ENCODE results near the gene ZNF451. TPM values are rescaled to one million over a fixed set of nuclear protein-coding genes. Genes with fewer than 3 reads are reported as not detected.

ZNF451 gene
- total and polyA plus RNA-seq, 4 donors, result 5.5 to 108 (median 33.8) TPM

DNA sequence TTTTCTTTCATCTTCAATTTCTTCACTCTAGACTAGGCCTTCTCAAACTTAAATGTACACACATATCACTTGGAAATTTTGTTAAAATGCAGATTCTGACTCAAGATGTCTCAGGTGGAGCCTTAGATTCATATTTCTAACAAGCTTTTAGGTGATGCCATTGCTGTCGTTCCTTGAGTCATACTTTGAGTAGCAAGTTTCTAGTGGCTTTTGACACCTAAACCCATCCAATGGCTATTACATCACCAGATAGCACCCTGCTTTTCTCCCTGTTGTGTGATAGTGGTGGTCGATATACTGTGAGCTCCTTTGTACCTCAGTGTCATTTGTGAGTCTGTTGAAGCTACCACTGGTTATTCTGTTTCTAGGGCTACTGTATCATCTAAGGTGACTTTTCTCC, 47.4 kb downstream of the ZNF451 start:
- Histone ChIP-seq H3K36me3 (ENCODE audit: control insufficient read depth in 4 of 4, insufficient read depth in 3 of 4, low read depth in 1 of 4, low read length in 3 of 4) (peaks cover 0 to 22% (median 17%) of the 10 kb centered on the region in 4 donors), H3K27me3 (ENCODE audit: control insufficient read depth in 4 of 4, insufficient read depth in 4 of 4, low read length in 3 of 4) (no peaks in the 10 kb centered on the region), H3K9ac (ENCODE audit: low read depth in 1 of 2, low read length in 2 of 2) (no peak overlapping the region), H3K9me3 (ENCODE audit: control insufficient read depth in 4 of 4, low read length in 3 of 4) (no peaks in the 10 kb centered on the region), H3K4me1 (ENCODE audit: control insufficient read depth in 4 of 4, insufficient read depth in 4 of 4, low read length in 3 of 4) (no peaks in the 10 kb centered on the region), H3K27ac (ENCODE audit: low read depth in 1 of 2, low read length in 2 of 2) (no peak overlapping the region), H3K4me3 (ENCODE audit: low read depth in 1 of 3, low read length in 3 of 3) (no peak overlapping the region)
- 95% methylated on average over 2 of the region's 2 CpGs for WGBS
- no peak for DNase-seq (ENCODE audit: low spot score)
- TF ChIP-seq, protein P1, sequence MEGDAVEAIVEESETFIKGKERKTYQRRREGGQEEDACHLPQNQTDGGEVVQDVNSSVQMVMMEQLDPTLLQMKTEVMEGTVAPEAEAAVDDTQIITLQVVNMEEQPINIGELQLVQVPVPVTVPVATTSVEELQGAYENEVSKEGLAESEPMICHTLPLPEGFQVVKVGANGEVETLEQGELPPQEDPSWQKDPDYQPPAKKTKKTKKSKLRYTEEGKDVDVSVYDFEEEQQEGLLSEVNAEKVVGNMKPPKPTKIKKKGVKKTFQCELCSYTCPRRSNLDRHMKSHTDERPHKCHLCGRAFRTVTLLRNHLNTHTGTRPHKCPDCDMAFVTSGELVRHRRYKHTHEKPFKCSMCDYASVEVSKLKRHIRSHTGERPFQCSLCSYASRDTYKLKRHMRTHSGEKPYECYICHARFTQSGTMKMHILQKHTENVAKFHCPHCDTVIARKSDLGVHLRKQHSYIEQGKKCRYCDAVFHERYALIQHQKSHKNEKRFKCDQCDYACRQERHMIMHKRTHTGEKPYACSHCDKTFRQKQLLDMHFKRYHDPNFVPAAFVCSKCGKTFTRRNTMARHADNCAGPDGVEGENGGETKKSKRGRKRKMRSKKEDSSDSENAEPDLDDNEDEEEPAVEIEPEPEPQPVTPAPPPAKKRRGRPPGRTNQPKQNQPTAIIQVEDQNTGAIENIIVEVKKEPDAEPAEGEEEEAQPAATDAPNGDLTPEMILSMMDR (IDR thresholded peaks at IDR 0.05; ENCODE audit: low read depth, low read length, missing input control), result no peak

DNA sequence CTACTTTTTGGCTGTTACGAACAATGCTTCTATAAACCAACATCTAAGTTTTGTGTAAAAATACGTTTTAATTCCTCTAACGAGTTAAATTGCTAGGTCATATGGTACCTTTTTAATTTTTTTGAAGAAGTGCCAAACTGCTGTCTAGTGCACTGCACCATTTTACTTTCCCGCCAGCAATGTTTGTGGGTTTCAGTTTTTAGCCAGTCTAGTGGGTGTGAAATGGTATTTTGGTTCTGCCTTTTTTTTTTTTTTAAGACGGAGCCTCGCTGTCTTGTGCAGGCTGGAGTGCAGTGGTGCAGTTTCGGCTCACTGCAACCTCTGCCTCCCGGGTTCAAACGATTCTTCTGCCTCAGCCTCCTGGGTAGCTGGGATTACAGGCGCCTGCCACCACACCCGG, 48.0 kb downstream of the ZNF451 start:
- H3K4me1 ChIP-seq (ENCODE audit: control insufficient read depth in 4 of 4, insufficient read depth in 4 of 4, low read length in 3 of 4), result no peaks in the 10 kb centered on the region
- WGBS, result 96% methylated on average over 11 of the region's 11 CpGs
- no peak overlapping the region for H3K9ac ChIP-seq (ENCODE audit: low read depth in 1 of 2, low read length in 2 of 2)
- peaks cover 0 to 22% (median 20%) of the 10 kb centered on the region in 4 donors for H3K36me3 ChIP-seq (ENCODE audit: control insufficient read depth in 4 of 4, insufficient read depth in 3 of 4, low read depth in 1 of 4, low read length in 3 of 4)
- no peak for DNase-seq (ENCODE audit: low spot score)
- no peak overlapping the region for H3K4me3 ChIP-seq (ENCODE audit: low read depth in 1 of 3, low read length in 3 of 3)
- H3K27me3 ChIP-seq (ENCODE audit: control insufficient read depth in 4 of 4, insufficient read depth in 4 of 4, low read length in 3 of 4), result no peaks in the 10 kb centered on the region
- no peak overlapping the region for H3K27ac ChIP-seq (ENCODE audit: low read depth in 1 of 2, low read length in 2 of 2)
- H3K9me3 ChIP-seq (ENCODE audit: control insufficient read depth in 4 of 4, low read length in 3 of 4), result no peaks in the 10 kb centered on the region
- TF ChIP-seq TAF1 (conservative IDR thresholded peaks at IDR 0.05) (no peak), EGR1 (IDR thresholded peaks at IDR 0.05; ENCODE audit: low read depth in 2 of 2) (no peak), GABPA (IDR thresholded peaks at IDR 0.05 in 1 of 2, conservative IDR thresholded peaks at IDR 0.05 in 1 of 2) (no peak), HNF4G (IDR thresholded peaks at IDR 0.05) (no peak), RXRA (IDR thresholded peaks at IDR 0.05) (no peak), JUND (IDR thresholded peaks at IDR 0.05) (no peak), NR2F2 (IDR thresholded peaks at IDR 0.05) (no peak), YY1 (IDR thresholded peaks at IDR 0.05) (no peak), REST (IDR thresholded peaks at IDR 0.05) (no peak), ZBTB33 (IDR thresholded peaks at IDR 0.05) (no peak), RAD21 (IDR thresholded peaks at IDR 0.05) (no peak), SP1 (IDR thresholded peaks at IDR 0.05) (no peak)
- TF ChIP-seq, protein P1 (IDR thresholded peaks at IDR 0.05; ENCODE audit: low read depth, low read length, missing input control), result no peak
- TF ChIP-seq, protein P2, sequence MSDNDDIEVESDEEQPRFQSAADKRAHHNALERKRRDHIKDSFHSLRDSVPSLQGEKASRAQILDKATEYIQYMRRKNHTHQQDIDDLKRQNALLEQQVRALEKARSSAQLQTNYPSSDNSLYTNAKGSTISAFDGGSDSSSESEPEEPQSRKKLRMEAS (IDR thresholded peaks at IDR 0.05), result no peak
